Transverse colon (tissue), 3 donors: Measurements from ENCODE around the gene DNAJB7.

ENCODE experiments used
- CTCF ChIP-seq, 5 experiments: fragments of 200-600 bp in 3 of 5; fragments of 450-650 bp in 2 of 5; sonication (generic) in 3 of 5; IDR thresholded peaks; 1 replicate in 2 of 5; 2 replicates in 3 of 5; pipeline ENCODE4 v1.5.1; 2016 to 2017; ENCODE audit warnings: antibody characterized with exemption in 5 of 5, inconsistent platforms in 3 of 5, mild to moderate bottlenecking in 2 of 5, moderate library complexity in 1 of 5
- POLR2A ChIP-seq: fragments of 450-650 bp; IDR thresholded peaks from one replicate; pipeline ENCODE4 v1.6.1; 2016; ENCODE audit warnings: antibody characterized with exemption, mild to moderate bottlenecking, moderate library complexity

- TF ChIP-seq CTCF (IDR thresholded peaks at IDR 0.05), result no peak
- TF ChIP-seq POLR2A, result no peak
These were observed 32.8 kb downstream of the DNAJB7 start for GRCh38 chr22:40829131-40829530.
